ENCODE results near the gene ARPC5L.
"Not testable (repeated sequence)": the region's sequence is repeated elsewhere in the genome, so short reads cannot be mapped to it uniquely, and the experiment has no call there.

Gene ARPC5L

GRCh38 chr9:124885551-124885950 lies 23.6 kb downstream of the ARPC5L start:
- DNase-seq (ENCODE audit: extremely low spot score, insufficient read length, low read depth) (no peak), FAIRE-seq (no peak)

DNA sequence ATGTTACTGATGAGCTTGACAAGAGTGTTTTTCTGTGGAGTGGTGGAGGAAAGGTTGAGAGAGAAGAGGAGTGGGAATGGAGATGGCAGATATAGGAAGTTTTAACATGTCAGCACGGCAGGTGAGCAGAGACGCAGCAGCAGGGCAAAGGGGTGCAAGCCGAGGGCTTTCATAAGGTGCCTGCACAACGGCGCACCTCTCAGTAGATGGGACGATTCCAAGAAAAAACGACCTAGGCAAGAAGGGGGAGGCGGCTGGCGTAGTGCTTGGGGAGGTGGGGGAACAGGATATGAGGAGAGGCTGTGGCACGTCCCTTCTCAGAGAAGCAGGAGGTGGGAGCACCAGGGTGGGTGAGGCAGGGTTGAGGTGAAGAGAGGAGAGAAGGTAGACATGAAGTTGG lies 24.5 kb downstream of the ARPC5L start:
- no peak for DNase-seq (ENCODE audit: extremely low spot score, insufficient read length, low read depth)
- FAIRE-seq = no peak

DNA sequence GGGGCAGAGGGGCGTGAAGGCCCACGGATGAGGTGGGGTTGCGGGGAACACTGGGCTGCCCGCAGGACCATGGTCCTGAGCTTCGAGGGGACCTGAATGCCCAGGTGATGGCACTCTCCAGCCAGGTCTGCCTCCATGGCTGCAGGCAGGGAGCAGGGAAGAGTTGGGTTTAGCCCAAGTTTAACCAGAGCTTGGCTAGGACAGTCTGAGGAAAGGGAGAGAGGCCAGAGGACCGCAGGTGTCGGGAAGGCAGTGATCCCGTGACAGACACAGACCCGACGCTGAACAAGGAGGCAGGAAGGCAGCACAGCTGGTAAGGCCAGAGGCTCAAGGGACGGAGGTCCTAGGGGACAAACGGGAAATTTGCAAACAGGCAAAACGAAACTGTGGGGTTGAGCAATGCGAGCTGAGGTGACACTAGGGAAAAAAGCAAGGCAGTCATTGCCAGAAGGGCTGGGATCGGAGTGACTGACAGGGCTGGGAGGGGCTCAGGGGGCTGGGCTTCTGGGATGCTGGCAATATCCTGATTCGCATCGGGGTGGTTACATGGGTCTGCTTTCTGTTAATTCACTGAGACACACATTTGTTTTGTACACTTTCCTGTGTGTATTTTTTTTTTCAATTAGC lies 25.0 kb downstream of the ARPC5L start:
- FAIRE-seq (no peak), DNase-seq (ENCODE audit: extremely low spot score, insufficient read length, low read depth) (no peak)

- DNase-seq (ENCODE audit: extremely low spot score, insufficient read length, low read depth) (no peak), FAIRE-seq (no peak)
Measured at GRCh38 chr9:124887832-124888231, 25.9 kb downstream of the ARPC5L start.

DNA sequence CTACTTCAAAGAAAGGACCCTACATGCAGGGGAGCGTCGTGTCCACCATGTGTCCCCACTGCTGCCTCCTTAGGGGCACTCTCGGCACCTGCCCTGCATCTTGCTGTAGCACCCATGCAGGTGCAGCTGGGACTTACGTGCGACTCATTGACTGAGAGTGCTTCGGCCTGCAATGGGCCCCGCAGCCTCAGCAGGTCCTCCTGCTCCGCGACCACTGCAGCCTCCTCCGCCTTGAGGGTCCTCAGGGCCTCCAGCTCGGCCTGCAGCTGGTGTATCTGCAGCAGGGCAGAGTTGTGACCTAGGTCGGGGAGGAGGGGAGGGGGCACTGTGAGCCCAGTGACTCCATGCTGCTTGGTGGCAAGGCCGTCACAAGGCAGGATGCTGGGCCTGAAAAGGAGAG lies 27.1 kb downstream of the ARPC5L start:
- DNase-seq (ENCODE audit: extremely low spot score, insufficient read length, low read depth) (no peak), FAIRE-seq (no peak)

DNA sequence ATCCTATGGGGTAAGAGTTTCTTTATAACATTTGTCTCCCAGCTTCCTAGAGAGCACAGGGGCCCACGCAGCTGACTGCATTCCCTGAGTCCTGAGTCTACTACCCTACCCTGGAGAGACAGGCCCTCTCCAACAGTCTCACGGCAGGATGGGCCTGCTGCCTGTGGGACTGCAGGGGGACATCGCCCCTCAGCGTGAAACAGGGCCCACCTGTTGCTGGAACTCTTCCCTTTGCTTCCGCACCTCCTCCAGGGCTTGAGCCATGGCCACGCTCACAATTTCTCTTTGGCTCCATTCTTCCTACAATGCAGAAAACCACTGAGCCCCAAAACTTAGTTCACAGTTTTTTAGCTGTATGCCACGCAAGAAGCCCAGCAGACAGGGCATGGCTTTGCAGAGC lies 28.2 kb downstream of the ARPC5L start:
- no peak for FAIRE-seq
- no peak for DNase-seq (ENCODE audit: extremely low spot score, insufficient read length, low read depth)

DNA sequence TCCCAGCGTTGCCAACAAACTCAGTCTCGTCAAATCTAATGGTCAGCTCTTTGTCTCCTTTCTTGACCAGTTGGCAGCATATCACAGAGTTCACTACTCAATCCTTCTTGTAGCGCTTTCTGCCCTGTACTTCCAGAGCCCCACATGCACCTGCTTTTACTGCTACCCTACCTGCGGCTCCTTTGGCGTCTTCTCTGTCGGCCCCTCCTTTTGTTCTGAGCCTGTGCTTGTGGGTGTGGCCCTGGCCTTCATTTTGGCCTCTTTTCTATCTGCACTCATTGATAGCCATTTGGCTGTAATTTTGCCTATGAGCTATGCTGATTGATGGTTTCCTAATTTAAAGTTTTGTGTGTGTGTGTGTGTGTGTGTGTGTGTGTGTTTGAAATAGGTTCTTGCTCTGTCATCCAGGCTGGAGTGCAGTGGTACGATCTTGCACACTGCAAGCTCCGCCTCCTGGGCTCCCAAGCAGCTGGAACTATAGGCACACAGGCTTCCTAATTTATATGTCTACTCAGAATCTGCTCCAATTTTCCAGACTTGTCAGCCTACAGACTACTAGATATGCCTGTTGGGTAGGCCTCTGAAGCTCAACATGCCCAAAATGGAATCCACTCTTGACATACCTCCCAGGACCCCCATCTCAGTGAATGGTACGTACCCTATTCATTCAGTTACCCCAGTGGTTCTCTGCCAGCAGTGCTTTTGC lies 32.3 kb downstream of the ARPC5L start:
- no peak for FAIRE-seq

GRCh38 chr9:124894741-124895170 lies 32.8 kb downstream of the ARPC5L start:
- DNase-seq (ENCODE audit: extremely low spot score, insufficient read length, low read depth) (no peak), FAIRE-seq (peak; percentile 26)

More for the DNA sequence above, 32.3 kb downstream of the ARPC5L start:
- no peak for DNase-seq (ENCODE audit: extremely low spot score, insufficient read length, low read depth)

DNA sequence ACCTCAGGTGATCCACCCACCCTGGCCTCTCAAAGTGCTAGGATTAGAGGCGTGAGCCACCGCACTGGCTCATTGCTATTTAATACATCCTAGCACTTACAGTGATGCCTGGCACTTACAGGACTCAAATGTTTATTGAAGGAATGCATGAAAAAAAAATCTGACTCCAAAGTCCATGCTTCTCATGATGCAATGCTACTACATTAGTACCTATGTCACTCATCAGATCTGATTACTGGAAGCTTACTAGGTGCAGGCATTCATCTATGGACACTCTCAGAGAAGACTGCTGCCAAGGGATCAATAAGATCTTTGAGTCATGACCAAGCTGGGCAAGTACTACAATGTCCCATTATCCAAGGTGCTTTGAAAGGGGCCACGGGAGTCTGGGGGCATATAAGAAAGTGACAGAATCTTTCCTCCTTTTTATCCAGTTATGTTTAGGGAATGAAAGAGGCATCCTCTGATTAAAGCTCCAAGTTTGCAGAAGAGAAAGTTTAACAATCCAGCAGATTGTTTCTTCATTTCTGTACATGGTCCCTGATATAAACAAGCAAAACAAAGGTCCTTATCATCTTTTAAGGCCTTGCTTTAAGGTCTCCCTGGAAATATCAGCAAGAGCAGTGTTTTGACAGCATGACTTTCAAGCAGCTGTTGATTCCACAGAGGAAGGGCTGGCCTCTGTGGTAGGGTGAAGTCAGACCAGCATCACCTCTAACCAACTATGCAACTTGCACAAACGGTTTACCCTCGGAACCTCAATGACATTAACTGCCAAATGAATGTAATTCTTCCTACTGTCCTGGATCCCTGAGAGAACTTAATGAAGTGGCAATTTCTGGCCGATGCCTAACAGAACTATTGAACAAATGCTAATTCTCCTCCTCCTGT lies 35.9 kb downstream of the ARPC5L start:
- FAIRE-seq (no peak), DNase-seq (ENCODE audit: extremely low spot score, insufficient read length, low read depth) (no peak)

- DNase-seq (ENCODE audit: extremely low spot score, insufficient read length, low read depth) = no peak
- no peak for FAIRE-seq
Measured at GRCh38 chr9:124899845-124900244, 37.9 kb downstream of the ARPC5L start.

GRCh38 chr9:124906966-124907365 lies 45.0 kb downstream of the ARPC5L start:
- FAIRE-seq (no peak), DNase-seq (ENCODE audit: extremely low spot score, insufficient read length, low read depth) (no peak)

GRCh38 chr9:124908098-124908497 lies 46.2 kb downstream of the ARPC5L start:
- DNase-seq (ENCODE audit: extremely low spot score, insufficient read length, low read depth) = no peak
- no peak for FAIRE-seq

DNA sequence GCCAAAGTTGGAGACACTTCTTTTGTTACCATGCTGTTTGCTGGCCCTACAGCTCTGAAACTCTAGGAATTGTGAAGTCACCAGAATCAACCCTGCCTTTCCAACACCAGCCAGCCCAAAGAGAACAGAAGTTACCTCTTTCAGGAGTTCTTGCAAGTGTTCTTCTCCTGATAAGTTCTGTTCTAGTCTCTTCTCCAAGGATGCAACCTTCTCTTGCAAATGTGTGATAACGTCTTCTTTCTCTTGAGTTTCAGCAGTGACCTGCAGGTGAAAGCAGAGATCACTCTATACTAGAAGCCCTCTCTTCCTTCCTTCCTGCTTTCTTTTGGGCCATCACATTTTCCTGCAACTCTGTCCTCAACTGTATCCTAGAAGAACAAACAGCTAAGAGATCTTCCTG lies 49.8 kb downstream of the ARPC5L start:
- DNase-seq (ENCODE audit: extremely low spot score, insufficient read length, low read depth) (no peak), FAIRE-seq (no peak)

DNA sequence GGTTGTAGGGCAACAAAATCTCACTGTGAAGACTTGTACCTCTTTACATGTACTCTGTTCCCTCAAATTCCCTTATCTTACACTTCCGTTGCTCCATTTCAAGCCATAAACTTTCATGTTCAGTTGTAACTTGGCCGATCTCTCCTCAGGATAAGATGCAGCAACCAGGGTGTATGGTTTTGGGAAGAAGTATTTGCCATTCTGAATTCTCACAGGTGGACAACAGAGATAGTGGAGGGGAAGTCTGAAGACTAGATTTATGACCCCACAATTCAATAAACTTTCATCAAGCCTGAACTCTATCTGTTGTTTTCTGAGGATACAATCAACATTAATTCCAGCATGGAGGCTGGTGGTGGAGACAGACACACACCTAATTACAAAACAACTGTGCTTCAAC lies 51.4 kb downstream of the ARPC5L start:
- DNase-seq (ENCODE audit: extremely low spot score, insufficient read length, low read depth) (no peak), FAIRE-seq (no peak)

GRCh38 chr9:124914753-124915405 lies 52.9 kb downstream of the ARPC5L start:
- no peak for FAIRE-seq
- DNase-seq (ENCODE audit: extremely low spot score, insufficient read length, low read depth) = no peak

DNA sequence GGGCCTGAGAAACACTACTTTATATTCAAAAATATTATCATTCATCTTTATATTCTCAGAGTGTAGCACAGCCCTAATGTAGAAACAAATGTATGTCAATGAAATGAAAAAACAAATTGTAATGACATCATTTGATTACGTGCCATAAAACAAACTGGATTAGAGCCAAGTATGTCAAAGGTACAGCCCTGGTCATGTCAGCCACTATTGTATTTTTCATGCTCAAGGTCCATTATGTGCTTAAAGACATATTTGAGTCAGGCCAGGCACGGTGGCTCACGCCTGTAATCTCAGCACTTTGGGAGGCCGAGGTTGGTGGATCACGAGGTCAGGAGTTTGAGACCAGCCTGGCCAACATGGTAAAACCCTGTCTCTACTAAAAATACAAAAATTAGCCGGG lies 58.5 kb downstream of the ARPC5L start:
- FAIRE-seq; DNase-seq (ENCODE audit: extremely low spot score, insufficient read length, low read depth): not testable (repeated sequence)

Data from GM18507 (cell line).